VCaP (cell line): ENCODE measurements around the gene GFRA1.

Experiments
- H3K27ac ChIP-seq: fragments of 450-650 bp; 2 replicates; pipeline ENCODE4 v1.5.1; 2017
- CTCF ChIP-seq: fragments of 450-650 bp; conservative IDR thresholded peaks from 2 replicates; pipeline ENCODE4 v1.5.1; 2017; ENCODE audit warnings: mild to moderate bottlenecking, moderate library complexity

The GFRA1 gene

GRCh38 chr10:116251602-116252395, 21.2 kb downstream of the GFRA1 start:
- TF ChIP-seq CTCF: no peak
- no peak overlapping the region for H3K27ac ChIP-seq

- no peak overlapping the region for H3K27ac ChIP-seq
- TF ChIP-seq CTCF: no peak
These were observed 25.3 kb downstream of the GFRA1 start for GRCh38 chr10:116247691-116248090.

GRCh38 chr10:116246263-116246662, 26.7 kb downstream of the GFRA1 start:
- TF ChIP-seq CTCF: no peak
- no peak overlapping the region for H3K27ac ChIP-seq

- H3K27ac ChIP-seq: no peak overlapping the region
- TF ChIP-seq CTCF: no peak
These were observed 27.9 kb downstream of the GFRA1 start for GRCh38 chr10:116245156-116245555.

GRCh38 chr10:116241642-116242410, 31.2 kb downstream of the GFRA1 start:
- TF ChIP-seq CTCF: no peak
- H3K27ac ChIP-seq: no peak overlapping the region

- no peak overlapping the region for H3K27ac ChIP-seq
- TF ChIP-seq CTCF: no peak
These were observed 31.9 kb downstream of the GFRA1 start for GRCh38 chr10:116241085-116241484.

GRCh38 chr10:116240157-116240950, 32.7 kb downstream of the GFRA1 start:
- H3K27ac ChIP-seq: no peak overlapping the region
- no peak for TF ChIP-seq CTCF
